NCI-H446 (cell line): ENCODE data around the gene KIR2DL3.
"Not testable (repeated sequence)": the region's sequence is repeated elsewhere in the genome, so short reads cannot be mapped to it uniquely, and the experiment has no call there.

ENCODE experiments used
- DNase-seq, 2 experiments: peaks; one replicate each; lab custom pipeline; 2025; lab: John Stamatoyannopoulos, UW

The KIR2DL3 gene

GRCh38 chr19:54744080-54744479, 5.8 kb downstream of the KIR2DL3 start:
- DNase-seq, result not testable (repeated sequence)

- DNase-seq, result not testable (repeated sequence)
Observed at GRCh38 chr19:54747614-54748322, 9.5 kb downstream of the KIR2DL3 start.

- DNase-seq, result not testable (repeated sequence)
Observed at GRCh38 chr19:54750276-54750675, 12.0 kb downstream of the KIR2DL3 start.

GRCh38 chr19:54756204-54757110, 18.1 kb downstream of the KIR2DL3 start:
- DNase-seq, result not testable (repeated sequence)

- DNase-seq, result not testable (repeated sequence)
Observed at GRCh38 chr19:54758577-54758976, 20.3 kb downstream of the KIR2DL3 start.

GRCh38 chr19:54764219-54764618, 25.9 kb downstream of the KIR2DL3 start:
- not testable (repeated sequence) for DNase-seq

GRCh38 chr19:54766464-54766863, 28.2 kb downstream of the KIR2DL3 start:
- DNase-seq, result not testable (repeated sequence)

- not testable (repeated sequence) for DNase-seq
Observed at GRCh38 chr19:54769646-54770045, 31.3 kb downstream of the KIR2DL3 start, which contains the start of gene KIR2DL1. Gene KIR2DL1, plus strand, starts transcription at chr19:54769793. Its CDS starts 58 bp downstream, at chr19:54769851.

- DNase-seq, result not testable (repeated sequence)
Observed at GRCh38 chr19:54770511-54770910, 32.2 kb downstream of the KIR2DL3 start.

- not testable (repeated sequence) for DNase-seq
Observed at GRCh38 chr19:54771018-54771960, 33.0 kb downstream of the KIR2DL3 start.

- DNase-seq, result not testable (repeated sequence)
Observed at GRCh38 chr19:54772666-54773065, 34.4 kb downstream of the KIR2DL3 start.

- DNase-seq, result not testable (repeated sequence)
Observed at GRCh38 chr19:54775095-54775815, 36.9 kb downstream of the KIR2DL3 start.

GRCh38 chr19:54775830-54776229, 37.5 kb downstream of the KIR2DL3 start:
- not testable (repeated sequence) for DNase-seq

GRCh38 chr19:54777851-54778250, 39.5 kb downstream of the KIR2DL3 start:
- DNase-seq, result not testable (repeated sequence)

- DNase-seq, result not testable (repeated sequence)
Observed at GRCh38 chr19:54778896-54779295, 40.6 kb downstream of the KIR2DL3 start.

GRCh38 chr19:54782916-54783315, 44.6 kb downstream of the KIR2DL3 start:
- DNase-seq, result not testable (repeated sequence)

GRCh38 chr19:54786091-54786723, 47.9 kb downstream of the KIR2DL3 start:
- DNase-seq, result not testable (repeated sequence)

GRCh38 chr19:54788154-54788553, 49.8 kb downstream of the KIR2DL3 start:
- not testable (repeated sequence) for DNase-seq

GRCh38 chr19:54790711-54791110, 52.4 kb downstream of the KIR2DL3 start:
- DNase-seq, result no peak

- no peak for DNase-seq
Observed at GRCh38 chr19:54791476-54791875, 53.2 kb downstream of the KIR2DL3 start.
